Right lobe of liver (tissue), 4 donors: ENCODE data around the gene SALL1.

ENCODE experiments used
- POLR2A ChIP-seq: fragments of 450-650 bp; IDR thresholded peaks from one replicate; pipeline ENCODE4 v1.6.1; 2017; ENCODE audit warnings: antibody characterized with exemption, mild to moderate bottlenecking
- TF ChIP-seq, protein P1 (sequence below), 4 donors: fragments of 200-600 bp in 3 of 4; fragments of 450-650 bp in 1 of 4; IDR thresholded peaks; one replicate each; pipeline versions ENCODE4 v1.5.1 to v1.8.0; 2016 to 2022; ENCODE audit warnings: antibody characterized with exemption in 4 of 4, mild to moderate bottlenecking in 2 of 4
- donor health status: DM: no; HTN: no; CAD: no.
- donor health status: DM: no; HTN: no; CAD: no.
- donor health status: DM: no; HTN: yes; CAD: no.

DNA sequence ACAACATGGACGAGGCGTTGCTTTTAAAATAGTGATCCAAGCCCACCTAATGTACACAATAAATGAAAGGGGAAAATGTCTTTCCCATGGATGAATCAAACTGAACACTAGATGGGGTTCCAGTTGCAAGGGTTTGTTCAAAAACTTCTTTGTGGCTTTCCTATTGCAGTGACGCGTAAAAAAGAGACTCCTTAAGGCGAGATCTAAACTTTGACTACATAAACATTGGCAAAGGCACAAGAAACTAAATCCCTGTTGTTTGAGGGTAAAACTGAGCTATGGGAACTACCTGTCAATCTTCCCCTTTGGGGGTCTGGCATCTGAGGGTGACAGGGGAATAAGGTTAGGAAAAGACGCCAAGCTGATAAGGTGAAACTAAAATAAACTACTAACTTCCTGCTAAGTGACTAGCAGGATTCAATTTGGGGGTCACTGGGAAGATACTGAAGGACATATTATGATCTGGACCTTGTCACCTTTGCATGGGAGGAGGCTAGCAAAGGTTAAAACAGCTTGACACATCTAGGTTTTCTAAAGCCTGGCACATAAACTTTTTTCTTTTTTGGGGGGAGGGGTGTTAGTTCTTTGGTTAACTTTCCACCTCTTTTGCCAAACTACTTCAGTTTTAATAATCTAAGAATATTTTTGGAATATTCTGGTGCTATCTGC is 4.7 kb downstream of the SALL1 start:
- no peak for TF ChIP-seq POLR2A
- TF ChIP-seq, protein P1, sequence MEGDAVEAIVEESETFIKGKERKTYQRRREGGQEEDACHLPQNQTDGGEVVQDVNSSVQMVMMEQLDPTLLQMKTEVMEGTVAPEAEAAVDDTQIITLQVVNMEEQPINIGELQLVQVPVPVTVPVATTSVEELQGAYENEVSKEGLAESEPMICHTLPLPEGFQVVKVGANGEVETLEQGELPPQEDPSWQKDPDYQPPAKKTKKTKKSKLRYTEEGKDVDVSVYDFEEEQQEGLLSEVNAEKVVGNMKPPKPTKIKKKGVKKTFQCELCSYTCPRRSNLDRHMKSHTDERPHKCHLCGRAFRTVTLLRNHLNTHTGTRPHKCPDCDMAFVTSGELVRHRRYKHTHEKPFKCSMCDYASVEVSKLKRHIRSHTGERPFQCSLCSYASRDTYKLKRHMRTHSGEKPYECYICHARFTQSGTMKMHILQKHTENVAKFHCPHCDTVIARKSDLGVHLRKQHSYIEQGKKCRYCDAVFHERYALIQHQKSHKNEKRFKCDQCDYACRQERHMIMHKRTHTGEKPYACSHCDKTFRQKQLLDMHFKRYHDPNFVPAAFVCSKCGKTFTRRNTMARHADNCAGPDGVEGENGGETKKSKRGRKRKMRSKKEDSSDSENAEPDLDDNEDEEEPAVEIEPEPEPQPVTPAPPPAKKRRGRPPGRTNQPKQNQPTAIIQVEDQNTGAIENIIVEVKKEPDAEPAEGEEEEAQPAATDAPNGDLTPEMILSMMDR (IDR thresholded peaks at IDR 0.05): peak in 3 of 4 donors; percentile 15 to 33 (median 24)
